Measurements from ENCODE around the gene LRRC7. TPM values are rescaled to one million over a fixed set of nuclear protein-coding genes. Genes with fewer than 3 reads are reported as not detected.

Gene LRRC7
- total and polyA plus RNA-seq, 2 donors: 0.53 to 47.7 TPM

- no peaks in the 10 kb centered on the region for H3K36me3 ChIP-seq (ENCODE audit: insufficient read depth)
- 28% methylated on average over 3 of the region's 3 CpGs for WGBS
- no peak for DNase-seq (ENCODE audit: extremely low spot score)
- no peak overlapping the region for H3K4me3 ChIP-seq (ENCODE audit: low read depth, low read length)
- H3K27ac ChIP-seq (ENCODE audit: low read depth): no peak overlapping the region
- H3K4me1 ChIP-seq (ENCODE audit: insufficient read depth): no peaks in the 10 kb centered on the region
Measured at GRCh38 chr1:69737527-69738185, 169.9 kb downstream of the LRRC7 start.

DNA sequence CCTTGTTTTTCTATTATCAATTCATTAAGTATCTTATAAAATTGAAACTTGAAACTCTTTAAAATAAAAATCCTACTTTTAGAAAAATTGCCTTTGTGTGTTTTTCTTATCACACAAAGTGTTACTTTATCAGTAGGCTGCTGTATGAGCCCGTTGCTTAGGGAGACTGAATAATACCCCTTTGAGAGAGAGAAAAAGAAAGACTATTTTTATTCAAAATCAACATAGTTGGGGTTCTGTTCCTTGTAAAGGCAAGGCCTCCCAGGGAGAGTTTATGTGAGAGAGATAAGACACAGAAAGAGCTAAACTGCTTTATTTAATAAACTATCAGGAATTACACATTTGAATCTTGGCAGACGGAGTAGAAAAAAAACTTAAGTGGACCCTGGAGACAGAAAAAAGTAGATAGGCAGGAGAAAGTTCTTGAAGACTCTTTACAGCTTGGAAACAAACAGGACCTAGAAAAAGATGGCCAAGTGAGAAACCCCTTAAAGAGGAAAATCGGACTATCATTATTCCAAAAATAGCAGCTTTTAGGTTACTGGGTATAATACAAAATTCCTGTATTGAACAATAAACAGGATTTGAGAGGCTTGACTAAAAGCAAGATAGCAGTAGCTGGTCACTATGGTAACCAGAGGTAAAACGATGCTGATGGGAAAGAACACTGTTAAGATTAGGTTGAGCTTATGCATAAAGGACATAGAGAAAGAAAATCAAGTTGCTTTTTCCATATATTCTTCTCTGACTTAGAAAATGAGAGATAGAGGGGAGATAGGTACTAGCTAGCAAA is 170.9 kb downstream of the LRRC7 start:
- Histone ChIP-seq H3K4me1 (ENCODE audit: insufficient read depth) (no peaks in the 10 kb centered on the region), H3K4me3 (ENCODE audit: low read depth, low read length) (no peak overlapping the region), H3K36me3 (ENCODE audit: insufficient read depth) (no peaks in the 10 kb centered on the region), H3K27ac (ENCODE audit: low read depth) (no peak overlapping the region)
- peak; percentile 45 for DNase-seq (ENCODE audit: extremely low spot score)
- 16% methylated on average over 4 of the region's 4 CpGs for WGBS

- 49% methylated on average over 1 of the region's 1 CpG for WGBS
- no peaks in the 10 kb centered on the region for H3K36me3 ChIP-seq (ENCODE audit: insufficient read depth)
- H3K4me3 ChIP-seq (ENCODE audit: low read depth, low read length): no peak overlapping the region
- H3K4me1 ChIP-seq (ENCODE audit: insufficient read depth): no peaks in the 10 kb centered on the region
- DNase-seq (ENCODE audit: extremely low spot score): peak; percentile 7
- no peak overlapping the region for H3K27ac ChIP-seq (ENCODE audit: low read depth)
Measured at GRCh38 chr1:69739251-69739605, 171.5 kb downstream of the LRRC7 start.

DNA sequence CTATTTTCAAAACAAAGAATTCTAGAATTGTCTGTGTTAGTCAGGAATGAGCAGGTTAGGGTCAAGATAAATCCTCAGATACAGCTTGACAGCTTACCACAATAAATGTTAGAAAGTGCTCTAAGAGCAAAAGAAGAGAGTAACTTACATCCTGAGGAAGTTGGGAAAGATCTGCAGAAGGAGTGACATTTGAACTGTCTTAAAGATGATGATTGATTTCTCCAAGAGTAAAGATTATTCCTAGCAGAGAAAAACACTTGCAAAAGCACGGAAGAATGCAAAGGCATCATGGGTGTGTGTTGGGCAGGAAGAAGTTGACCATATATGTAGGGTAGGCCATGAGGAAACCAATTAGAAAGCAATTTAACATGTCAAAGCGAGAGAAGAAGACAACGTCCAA is 175.4 kb downstream of the LRRC7 start:
- H3K4me3 ChIP-seq (ENCODE audit: low read depth, low read length): no peak overlapping the region
- H3K36me3 ChIP-seq (ENCODE audit: insufficient read depth): no peaks in the 10 kb centered on the region
- H3K27ac ChIP-seq (ENCODE audit: low read depth): no peak overlapping the region
- no peaks in the 10 kb centered on the region for H3K4me1 ChIP-seq (ENCODE audit: insufficient read depth)
- no peak for DNase-seq (ENCODE audit: extremely low spot score)
- 59% methylated on average over 3 of the region's 3 CpGs for WGBS

- Histone ChIP-seq H3K36me3 (ENCODE audit: insufficient read depth) (no peaks in the 10 kb centered on the region), H3K4me1 (ENCODE audit: insufficient read depth) (no peaks in the 10 kb centered on the region), H3K4me3 (ENCODE audit: low read depth, low read length) (no peak overlapping the region), H3K27ac (ENCODE audit: low read depth) (no peak overlapping the region)
- DNase-seq (ENCODE audit: extremely low spot score): no peak
- 88% methylated on average over 2 of the region's 2 CpGs for WGBS
Measured at GRCh38 chr1:69744381-69744780, 176.7 kb downstream of the LRRC7 start.

GRCh38 chr1:69747207-69747606 is 179.5 kb downstream of the LRRC7 start:
- Histone ChIP-seq H3K36me3 (ENCODE audit: insufficient read depth) (no peaks in the 10 kb centered on the region), H3K27ac (ENCODE audit: low read depth) (no peak overlapping the region), H3K4me3 (ENCODE audit: low read depth, low read length) (no peak overlapping the region), H3K4me1 (ENCODE audit: insufficient read depth) (no peaks in the 10 kb centered on the region)
- 44% methylated on average over 2 of the region's 2 CpGs for WGBS
- no peak for DNase-seq (ENCODE audit: extremely low spot score)

- H3K27ac ChIP-seq (ENCODE audit: low read depth): no peak overlapping the region
- 97% methylated on average over 1 of the region's 1 CpG for WGBS
- no peak for DNase-seq (ENCODE audit: extremely low spot score)
Measured at GRCh38 chr1:69750638-69751037, 182.9 kb downstream of the LRRC7 start.

GRCh38 chr1:69752831-69753230 is 185.1 kb downstream of the LRRC7 start:
- 78% methylated on average over 2 of the region's 2 CpGs for whole genome bisulfite sequencing

More at GRCh38 chr1:69750638-69751037, 182.9 kb downstream of the LRRC7 start:
- Histone ChIP-seq H3K4me1 (ENCODE audit: insufficient read depth) (no peaks in the 10 kb centered on the region), H3K36me3 (ENCODE audit: insufficient read depth) (no peaks in the 10 kb centered on the region), H3K4me3 (ENCODE audit: low read depth, low read length) (no peak overlapping the region)

GRCh38 chr1:69754521-69754920 is 186.8 kb downstream of the LRRC7 start:
- Histone ChIP-seq H3K27ac (ENCODE audit: low read depth) (no peak overlapping the region), H3K36me3 (ENCODE audit: insufficient read depth) (no peaks in the 10 kb centered on the region), H3K4me3 (ENCODE audit: low read depth, low read length) (no peak overlapping the region), H3K4me1 (ENCODE audit: insufficient read depth) (no peaks in the 10 kb centered on the region)
- DNase-seq (ENCODE audit: extremely low spot score): no peak
- 92% methylated on average over 3 of the region's 3 CpGs for WGBS

More at GRCh38 chr1:69752831-69753230, 185.1 kb downstream of the LRRC7 start:
- Histone ChIP-seq H3K27ac (ENCODE audit: low read depth) (no peak overlapping the region), H3K36me3 (ENCODE audit: insufficient read depth) (no peaks in the 10 kb centered on the region), H3K4me1 (ENCODE audit: insufficient read depth) (no peaks in the 10 kb centered on the region), H3K4me3 (ENCODE audit: low read depth, low read length) (no peak overlapping the region)
- DNase-seq (ENCODE audit: extremely low spot score): no peak

- DNase-seq (ENCODE audit: extremely low spot score): no peak
- H3K4me1 ChIP-seq (ENCODE audit: insufficient read depth): no peaks in the 10 kb centered on the region
- no peak overlapping the region for H3K4me3 ChIP-seq (ENCODE audit: low read depth, low read length)
- H3K27ac ChIP-seq (ENCODE audit: low read depth): no peak overlapping the region
- 82% methylated on average over 1 of the region's 1 CpG for WGBS
- no peaks in the 10 kb centered on the region for H3K36me3 ChIP-seq (ENCODE audit: insufficient read depth)
Measured at GRCh38 chr1:69755647-69756046, 187.9 kb downstream of the LRRC7 start.

DNA sequence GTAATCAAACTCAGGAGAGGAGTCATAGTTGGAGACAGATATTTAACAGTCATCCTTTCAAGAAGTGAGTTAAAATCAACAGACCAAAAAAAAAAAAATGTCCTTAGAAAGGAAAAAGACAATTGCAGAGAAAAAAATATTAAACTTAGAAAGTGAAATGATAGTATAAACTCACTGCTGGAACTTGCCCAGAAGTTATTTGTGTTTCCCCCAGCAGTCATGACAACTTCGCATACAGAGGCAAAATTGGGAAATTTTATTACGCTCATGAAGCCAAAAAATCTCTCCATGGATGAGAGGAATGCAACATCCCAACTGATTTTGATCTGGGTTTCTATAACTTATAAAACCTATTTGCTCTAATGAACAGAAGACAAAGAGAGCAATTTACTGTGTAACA is 198.2 kb downstream of the LRRC7 start:
- Histone ChIP-seq H3K4me3 (ENCODE audit: low read depth, low read length) (no peak overlapping the region), H3K4me1 (ENCODE audit: insufficient read depth) (no peaks in the 10 kb centered on the region), H3K36me3 (ENCODE audit: insufficient read depth) (no peaks in the 10 kb centered on the region), H3K27ac (ENCODE audit: low read depth) (no peak overlapping the region)
- WGBS: 19% methylated on average over 2 of the region's 2 CpGs
- DNase-seq (ENCODE audit: extremely low spot score): peak; percentile 37

DNA sequence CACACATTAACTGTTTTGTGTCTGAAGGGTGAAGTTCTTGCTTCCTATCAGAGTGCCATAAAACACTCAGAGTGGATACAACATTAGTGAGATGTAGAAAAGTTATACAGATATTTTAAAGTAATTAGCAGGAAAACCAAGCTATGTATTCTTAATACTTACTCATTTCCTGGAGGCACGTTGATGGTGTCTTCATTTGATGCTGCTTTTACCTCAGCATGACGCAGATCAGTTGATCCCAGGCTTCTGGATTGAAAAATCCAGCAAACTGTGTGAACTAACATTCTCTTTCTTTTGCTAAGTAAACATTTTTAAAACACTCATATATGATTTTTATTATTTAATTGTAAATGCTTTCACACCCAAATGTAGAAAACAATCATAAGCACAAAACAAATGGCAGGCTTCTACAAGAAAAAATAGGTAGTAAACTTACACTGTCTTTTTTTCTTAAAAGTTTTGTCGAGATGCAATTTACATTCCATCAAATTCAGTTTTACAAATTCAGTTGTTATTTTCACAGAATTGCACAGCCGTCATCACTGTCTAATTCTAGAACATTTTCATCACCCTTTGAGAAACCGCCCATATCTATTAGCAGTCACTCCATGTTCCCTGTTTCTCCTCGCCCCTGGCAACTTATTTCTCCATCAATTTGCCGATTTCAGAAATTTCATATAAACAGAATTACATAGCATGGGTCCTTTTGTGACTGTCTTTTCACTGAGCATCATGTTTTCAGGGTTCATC is 198.9 kb downstream of the LRRC7 start:
- DNase-seq (ENCODE audit: extremely low spot score): no peak
- no peaks in the 10 kb centered on the region for H3K4me1 ChIP-seq (ENCODE audit: insufficient read depth)
- H3K27ac ChIP-seq (ENCODE audit: low read depth): no peak overlapping the region
- no peak overlapping the region for H3K4me3 ChIP-seq (ENCODE audit: low read depth, low read length)
- no peaks in the 10 kb centered on the region for H3K36me3 ChIP-seq (ENCODE audit: insufficient read depth)
- 78% methylated on average over 7 of the region's 7 CpGs for WGBS

DNA sequence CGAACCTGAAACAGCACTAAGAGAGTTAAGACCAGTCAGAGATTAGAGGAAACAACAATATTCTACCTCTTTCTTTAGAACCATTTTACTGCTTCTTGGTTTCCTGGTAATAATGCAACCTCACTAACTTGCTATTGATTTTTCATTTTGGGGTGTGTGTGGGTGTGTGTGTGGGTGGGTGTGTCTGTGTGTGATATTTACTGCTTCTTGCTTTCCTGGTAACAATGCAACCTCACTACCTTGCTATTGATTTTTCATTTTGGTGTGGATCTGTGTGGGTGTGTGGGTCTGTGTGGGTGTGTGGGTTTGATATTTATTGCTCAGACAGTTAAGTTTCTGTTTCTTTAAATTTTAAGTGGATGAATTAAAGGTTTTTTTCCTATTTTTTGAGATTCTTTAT is 208.8 kb downstream of the LRRC7 start:
- no peak for DNase-seq (ENCODE audit: extremely low spot score)
- Histone ChIP-seq H3K4me3 (ENCODE audit: low read depth, low read length) (no peak overlapping the region), H3K4me1 (ENCODE audit: insufficient read depth) (no peaks in the 10 kb centered on the region), H3K36me3 (ENCODE audit: insufficient read depth) (no peaks in the 10 kb centered on the region), H3K27ac (ENCODE audit: low read depth) (no peak overlapping the region)
- WGBS: 81% methylated on average over 1 of the region's 1 CpG

DNA sequence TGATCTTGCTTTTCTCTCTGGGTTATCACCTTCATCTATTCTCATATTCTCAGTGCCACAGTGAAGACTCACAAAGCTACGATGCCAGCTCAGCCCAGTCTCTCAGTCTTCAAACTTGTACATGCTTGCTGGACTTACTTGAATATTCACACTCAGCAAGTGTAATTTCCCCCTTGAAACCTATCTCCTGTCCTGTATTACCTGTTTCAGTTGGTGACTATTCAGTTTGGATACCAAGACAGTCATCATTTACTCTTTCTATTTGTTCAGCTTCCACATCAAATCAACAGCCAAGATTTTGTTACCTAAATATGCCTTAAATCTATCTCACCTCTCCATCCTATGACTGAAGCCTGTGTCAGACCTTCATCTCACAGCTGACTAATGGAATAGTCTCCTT is 209.7 kb downstream of the LRRC7 start:
- no peak for DNase-seq (ENCODE audit: extremely low spot score)
- no peaks in the 10 kb centered on the region for H3K36me3 ChIP-seq (ENCODE audit: insufficient read depth)
- H3K27ac ChIP-seq (ENCODE audit: low read depth): no peak overlapping the region
- no peaks in the 10 kb centered on the region for H3K4me1 ChIP-seq (ENCODE audit: insufficient read depth)
- 90% methylated on average over 1 of the region's 1 CpG for WGBS
- H3K4me3 ChIP-seq (ENCODE audit: low read depth, low read length): no peak overlapping the region

Measured in urinary bladder (tissue), 4 donors.